Stimulated activated CD4-positive, alpha-beta T cell treated with anti-CD3 and anti-CD28 coated beads, TNF-alpha, amount 100 ng/mL, for 1 hour (primary cell): Measurements from ENCODE around the gene VPS8.
"Not testable (repeated sequence)": the region's sequence is repeated elsewhere in the genome, so short reads cannot be mapped to it uniquely, and the experiment has no call there.

Experiments used
- DNase-seq, 3 donors: peaks; one replicate each; pipeline ENCODE4 v3.0.0-alpha.2; 2020; ENCODE audit warnings: low read depth in 3 of 3, low spot score in 1 of 3

VPS8 gene

GRCh38 chr3:184970186-184970585 lies 158.2 kb downstream of the VPS8 start:
- no peak for DNase-seq

- no peak for DNase-seq
Observed at GRCh38 chr3:184977796-184978195, 165.8 kb downstream of the VPS8 start.

- no peak for DNase-seq
Observed at GRCh38 chr3:184981071-184981470, 169.1 kb downstream of the VPS8 start.

- DNase-seq = no peak
Observed at GRCh38 chr3:184982076-184982475, 170.1 kb downstream of the VPS8 start.

GRCh38 chr3:184985586-184985985 lies 173.6 kb downstream of the VPS8 start:
- DNase-seq = no peak

- no peak for DNase-seq
Observed at GRCh38 chr3:184986366-184986889, 174.5 kb downstream of the VPS8 start.

GRCh38 chr3:184993394-184993793 lies 181.4 kb downstream of the VPS8 start:
- no peak for DNase-seq

- DNase-seq = not testable (repeated sequence)
Observed at GRCh38 chr3:185003876-185004275, 191.9 kb downstream of the VPS8 start.

- DNase-seq = no peak
Observed at GRCh38 chr3:185009650-185010049, 197.7 kb downstream of the VPS8 start.

- not testable (repeated sequence) for DNase-seq
Observed at GRCh38 chr3:185017584-185017983, 205.6 kb downstream of the VPS8 start.

GRCh38 chr3:185017996-185018395 lies 206.0 kb downstream of the VPS8 start:
- not testable (repeated sequence) for DNase-seq

- DNase-seq = no peak
Observed at GRCh38 chr3:185021256-185021655, 209.3 kb downstream of the VPS8 start.

GRCh38 chr3:185024406-185024805 lies 212.4 kb downstream of the VPS8 start:
- DNase-seq = no peak

GRCh38 chr3:185024966-185025365 lies 213.0 kb downstream of the VPS8 start:
- no peak for DNase-seq

- DNase-seq = no peak
Observed at GRCh38 chr3:185028121-185028520, 216.2 kb downstream of the VPS8 start.

- DNase-seq = no peak
Observed at GRCh38 chr3:185029086-185029485, 217.1 kb downstream of the VPS8 start.

GRCh38 chr3:185030399-185030798 lies 218.4 kb downstream of the VPS8 start:
- no peak for DNase-seq

GRCh38 chr3:185030951-185031350 lies 219.0 kb downstream of the VPS8 start:
- no peak for DNase-seq

- DNase-seq = no peak
Observed at GRCh38 chr3:185037801-185038200, 225.8 kb downstream of the VPS8 start.

- no peak for DNase-seq
Observed at GRCh38 chr3:185040425-185040824, 228.5 kb downstream of the VPS8 start.

- no peak for DNase-seq
Observed at GRCh38 chr3:185041540-185041939, 229.6 kb downstream of the VPS8 start.

GRCh38 chr3:185042312-185043050 lies 230.5 kb downstream of the VPS8 start:
- DNase-seq = no peak

- no peak for DNase-seq
Observed at GRCh38 chr3:185046164-185046515, 234.2 kb downstream of the VPS8 start.
